Heart left ventricle (tissue), 16 donors: Measurements from ENCODE around the gene TMEM106C. TPM values are rescaled to one million over a fixed set of nuclear protein-coding genes. Genes with fewer than 3 reads are reported as not detected.

Experiments
- ATAC-seq, 4 donors: fragments of 200-7000 bp; cut with Tn5 transposase; one replicate each; pipeline ENCODE4 v1.9.1; 2020 to 2022; ENCODE audit warnings: moderate library complexity in 4 of 4, mild to moderate bottlenecking in 3 of 4, moderate number of reproducible peaks in 1 of 4
- DNase-seq, 5 donors: peaks; one replicate each; pipeline ENCODE4 v3.0.0-alpha.2; 2020
- H3K27ac ChIP-seq, 12 donors: fragments of 200-600 bp; sonication (generic) in 4 of 12; one replicate each; pipeline versions ENCODE4 v1.5.0 to v1.8.0; 2016 to 2022; ENCODE audit warnings: mild to moderate bottlenecking in 2 of 12
- H3K27me3 ChIP-seq, 9 donors: fragments of 200-600 bp; sonication (generic) in 2 of 9; one replicate each; pipeline versions ENCODE4 v1.5.1 to v1.8.0; 2016 to 2022; ENCODE audit warnings: mild to moderate bottlenecking in 3 of 9
- H3K36me3 ChIP-seq, 9 donors: fragments of 200-600 bp; sonication (generic) in 2 of 9; one replicate each; pipeline versions ENCODE4 v1.5.0 to v1.8.0; 2018 to 2022; ENCODE audit warnings: mild to moderate bottlenecking in 2 of 9
- H3K4me1 ChIP-seq, 12 donors: fragments of 200-600 bp; sonication (generic) in 4 of 12; one replicate each; pipeline versions ENCODE4 v1.5.0 to v1.8.0; 2016 to 2022; ENCODE audit warnings: mild to moderate bottlenecking in 3 of 12
- H3K4me3 ChIP-seq, 12 donors: fragments of 200-600 bp; sonication (generic) in 4 of 12; one replicate each; pipeline versions ENCODE4 v1.5.0 to v1.8.0; 2017 to 2022; ENCODE audit warnings: mild to moderate bottlenecking in 9 of 12, moderate library complexity in 4 of 12
- H3K9me3 ChIP-seq, 12 donors: fragments of 200-600 bp; sonication (generic) in 4 of 12; one replicate each; pipeline versions ENCODE4 v1.5.0 to v1.8.0; 2016 to 2022; ENCODE audit warnings: mild to moderate bottlenecking in 1 of 12
- CTCF ChIP-seq, 12 donors: fragments of 200-600 bp; sonication (generic) in 4 of 12; IDR thresholded peaks; one replicate each; pipeline versions ENCODE4 v1.5.0 to v1.8.0; 2018 to 2022; ENCODE audit warnings: antibody characterized with exemption in 12 of 12, mild to moderate bottlenecking in 5 of 12
- POLR2A ChIP-seq, 2 donors: fragments of 450-650 bp; IDR thresholded peaks; one replicate each; pipeline ENCODE4 v1.6.1; 2017; ENCODE audit warnings: antibody characterized with exemption in 2 of 2, mild to moderate bottlenecking in 2 of 2, moderate library complexity in 2 of 2
- WGBS, 4 donors: extraction: QIAGEN DNeasy Blood & Tissue Kit in 2 of 4; methylation state at CpG; one replicate each; pipeline versions ENCODE4 v1.1.5 to v1.1.7; 2013 to 2018; 5-methylcytosine and 5-hydroxymethylcytosine counted together
- intact Hi-C, 10 donors: fragments of 100-400 bp; cut with DNase I; formaldehyde crosslinking; loops; one replicate each; pipeline versions ENCODE4 v1.11.1 to v1.14.2; 2022
- polyA plus RNA-seq, 2 donors: library from polyadenylated mRNA; stranded (reverse); fragments of 200-250 nt; gene quantifications; one replicate each; pipeline ENCODE4 v1.2.3, GENCODE V29; 2013
- total RNA-seq, 9 donors: library from RNA; depleted of rRNA in 2 of 9; stranded (reverse); fragments of >200 nt in 2 of 9; fragmentation: NEBNext Ultra II Directional in 3 of 9; extraction: Animal tissue kit (Norgen Biotek cat#: 25700) in 3 of 9; gene quantifications; one replicate each; pipeline versions ENCODE4 v1.1.0 to v1.2.4, GENCODE V29; 2016 to 2023
- donor health status: ischemic (EF 13 %, LVEDD 7.1; RV severe dilation, severe dysfunction).
- donor health status: healthy with polysubstance abuse.
- donor health status: DM: no; HTN: yes; CAD: no.
- donor health status: DM: no; HTN: no; CAD: no.
- donor health status: ischemic (EF 25% LVEDD 6.9; RV normal size, moderate dysfunction).
- donor health status: ischemic (EF 25% LVEDD 5.7; RV mildly dilated, moderate dysfunction).
- donor health status: healthy.
- donor health status: DM: yes; HTN: yes; CAD: no.
- donor health status: ischemic (EF 35%, LVEDD 5.7; RV mildly dilated, moderate dysfunction).
- donor health status: nonischemic (EF 11% LVEDD 7.7; RV severe dilation, severe dysfunction).
- donor health status: DM: yes; HTN: yes; CAD: no.
- donor health status: PGD.
- donor health status: ischemic (EF 29% LVEDD 5.4; RV normal size, mild dysfunction).
- donor health status: nonischemic (EF 23%, LVEDD 6.1; RV moderate dilation, normal function).

Gene TMEM106C
- total and polyA plus RNA-seq, 11 donors: 23.0 to 66.6 (median 50.0) TPM

- intact Hi-C loops: no loop called here
- Histone ChIP-seq H3K27me3 (peaks cover 0 to 46% (median 0%) of the 10 kb centered on the region in 9 donors), H3K36me3 (no peaks in the 10 kb centered on the region), H3K4me1 (peaks cover 0 to 20% (median 3%) of the 10 kb centered on the region in 12 donors), H3K4me3 (no peak overlapping the region), H3K9me3 (no peaks in the 10 kb centered on the region), H3K27ac (no peak overlapping the region)
- no peak for DNase-seq
- TF ChIP-seq POLR2A (IDR thresholded peaks at IDR 0.05) (no peak), CTCF (IDR thresholded peaks at IDR 0.05) (no peak)
- ATAC-seq: no peak
- 76 to 89% (median 80%) methylated on average over 4 of the region's 4 CpGs for WGBS, 4 donors
Measured at GRCh38 chr12:48017921-48018617, 54.7 kb downstream of the TMEM106C start.

Other genes with a start within 250 kb of the TMEM106C start
- 1 to 10 TPM in 1 of 9 donors, under 1 TPM in 4, not detected in 4; 0.12 to 2.5 (median 0.27) TPM for gene ENDOU, start 238.1 kb upstream of the TMEM106C start, total RNA-seq
- under 1 TPM; 0.08 to 0.42 TPM for gene ENDOU, start 238.1 kb upstream of the TMEM106C start, polyA plus RNA-seq
- gene RAPGEF3, start 204.7 kb upstream of the TMEM106C start, total RNA-seq: 10 to 100 TPM; 14.5 to 47.8 (median 23.9) TPM
- gene RAPGEF3, start 204.7 kb upstream of the TMEM106C start, polyA plus RNA-seq: 10 to 100 TPM; 18.6 to 62.1 TPM
- 10 to 100 TPM; 17.6 to 68.2 (median 23.9) TPM for gene SLC48A1, start 190.4 kb upstream of the TMEM106C start, total RNA-seq
- 10 to 100 TPM; 13.0 to 16.5 TPM for gene SLC48A1, start 190.4 kb upstream of the TMEM106C start, polyA plus RNA-seq
- 10 to 100 TPM; 27.4 to 63.0 (median 38.6) TPM for gene HDAC7, start 143.7 kb upstream of the TMEM106C start, total RNA-seq
- 10 to 100 TPM; 42.2 to 43.9 TPM for gene HDAC7, start 143.7 kb upstream of the TMEM106C start, polyA plus RNA-seq
- gene VDR, start 58.6 kb upstream of the TMEM106C start, total RNA-seq: 1 to 10 TPM in 3 of 9 donors, under 1 TPM in 6; 0.15 to 4.3 (median 0.63) TPM
- 1 to 10 TPM in 1 of 2 donors, under 1 TPM in 1; 0.15 to 2.0 TPM for gene VDR, start 58.6 kb upstream of the TMEM106C start, polyA plus RNA-seq
- under 1 TPM in 2 of 9 donors, not detected in 7; 0.05 to 0.39 TPM for gene COL2A1, start 40.9 kb downstream of the TMEM106C start, total RNA-seq
- gene COL2A1, start 40.9 kb downstream of the TMEM106C start, polyA plus RNA-seq: under 1 TPM in 1 of 2 donors, not detected in 1; 0.04 TPM
- gene SENP1, start 142.5 kb downstream of the TMEM106C start, total RNA-seq: 10 to 100 TPM in 4 of 9 donors, 1 to 10 TPM in 5; 6.9 to 13.6 (median 9.2) TPM
- 1 to 10 TPM; 2.1 to 3.8 TPM for gene SENP1, start 142.5 kb downstream of the TMEM106C start, polyA plus RNA-seq
- gene PFKM, start 155.8 kb downstream of the TMEM106C start, total RNA-seq: 100 to 1,000 TPM; 230 to 901 (median 521) TPM
- 100 to 1,000 TPM; 160 to 205 TPM for gene PFKM, start 155.8 kb downstream of the TMEM106C start, polyA plus RNA-seq
- 10 to 100 TPM; 73.2 to 97.6 (median 81.5) TPM for gene ASB8, start 193.9 kb downstream of the TMEM106C start, total RNA-seq
- 10 to 100 TPM; 24.9 to 49.1 TPM for gene ASB8, start 193.9 kb downstream of the TMEM106C start, polyA plus RNA-seq
- gene CCDC184, start 220.0 kb downstream of the TMEM106C start, total RNA-seq: 1 to 10 TPM in 2 of 9 donors, under 1 TPM in 7; 0.25 to 1.5 (median 0.54) TPM
- gene CCDC184, start 220.0 kb downstream of the TMEM106C start, polyA plus RNA-seq: under 1 TPM; 0.76 to 0.99 TPM
- gene OR10AD1, start 239.7 kb downstream of the TMEM106C start, total RNA-seq: not detected
- not detected for gene OR10AD1, start 239.7 kb downstream of the TMEM106C start, polyA plus RNA-seq